ENCODE data around the gene EMID1. TPM values are rescaled to one million over a fixed set of nuclear protein-coding genes. Genes with fewer than 3 reads are reported as not detected.

Gene EMID1
- total and polyA plus RNA-seq, 2 donors = 4.7 to 9.9 TPM

DNA sequence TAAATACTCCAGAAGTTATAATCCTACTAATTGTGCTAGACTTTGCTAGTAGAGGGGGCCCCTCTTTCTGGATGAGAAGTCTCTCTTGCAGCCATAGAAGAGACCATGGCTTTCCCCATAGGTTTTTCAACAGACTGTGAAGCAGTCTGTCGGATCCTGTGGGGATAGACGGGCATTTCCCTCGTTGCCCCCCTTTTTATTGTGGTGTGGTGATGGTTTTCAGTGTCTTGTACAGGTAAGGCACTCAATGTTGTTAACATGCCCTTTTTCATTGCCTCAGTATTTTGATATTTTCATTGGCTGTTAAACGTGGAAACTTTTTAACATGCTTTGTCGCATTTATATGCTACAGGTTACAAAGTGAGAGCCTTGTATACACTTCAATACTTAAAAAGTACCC is 84.4 kb downstream of the EMID1 start:
- Histone ChIP-seq H3K36me3 (ENCODE audit: control insufficient read depth in 2 of 2, insufficient read depth in 2 of 2, low read length in 1 of 2) (peaks cover 74 to 93% of the 10 kb centered on the region in 2 donors), H3K27ac (ENCODE audit: low read depth in 1 of 2, low read length in 1 of 2) (no peak overlapping the region), H3K27me3 (ENCODE audit: control insufficient read depth in 2 of 2, insufficient read depth in 1 of 2, low read length in 1 of 2) (no peaks in the 10 kb centered on the region), H3K9me3 (ENCODE audit: control insufficient read depth in 2 of 2, insufficient read depth in 1 of 2, low read length in 1 of 2) (no peaks in the 10 kb centered on the region), H3K4me1 (ENCODE audit: control insufficient read depth in 2 of 2, insufficient read depth in 2 of 2, low read length in 2 of 2) (no peaks in the 10 kb centered on the region), H3K4me3 (ENCODE audit: low read length in 2 of 2) (no peak overlapping the region)
- 92% methylated on average over 5 of the region's 5 CpGs for WGBS
- DNase-seq (ENCODE audit: low read depth in 6 of 9, low spot score in 9 of 9) = no peak

DNA sequence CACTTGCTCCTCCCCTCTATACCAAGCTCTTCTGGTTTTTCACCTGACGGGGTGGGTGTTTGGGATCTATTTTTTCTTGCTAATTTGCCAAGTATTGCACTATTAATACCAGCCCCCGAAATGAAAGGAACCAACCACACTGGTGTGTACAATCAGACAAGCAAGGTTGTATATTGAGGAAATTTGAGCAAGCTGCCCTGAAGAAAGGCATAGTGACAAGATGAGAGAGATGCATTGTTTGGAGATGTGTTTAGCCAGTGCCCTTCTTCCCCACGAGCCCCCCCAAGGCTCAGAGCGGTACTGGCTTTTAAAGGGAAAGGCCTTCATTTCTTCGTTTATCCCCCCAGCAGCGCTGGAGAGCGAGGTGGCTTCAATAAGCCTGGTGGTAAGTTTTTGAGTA is 85.5 kb downstream of the EMID1 start:
- Histone ChIP-seq H3K4me3 (ENCODE audit: low read length in 2 of 2) (no peak overlapping the region), H3K27ac (ENCODE audit: low read depth in 1 of 2, low read length in 1 of 2) (no peak overlapping the region), H3K9me3 (ENCODE audit: control insufficient read depth in 2 of 2, insufficient read depth in 1 of 2, low read length in 1 of 2) (no peaks in the 10 kb centered on the region), H3K4me1 (ENCODE audit: control insufficient read depth in 2 of 2, insufficient read depth in 2 of 2, low read length in 2 of 2) (no peaks in the 10 kb centered on the region), H3K27me3 (ENCODE audit: control insufficient read depth in 2 of 2, insufficient read depth in 1 of 2, low read length in 1 of 2) (no peaks in the 10 kb centered on the region), H3K36me3 (ENCODE audit: control insufficient read depth in 2 of 2, insufficient read depth in 2 of 2, low read length in 1 of 2) (peaks cover 73 to 94% of the 10 kb centered on the region in 2 donors)
- no peak for DNase-seq (ENCODE audit: low read depth in 6 of 9, low spot score in 9 of 9)
- WGBS = 96% methylated on average over 7 of the region's 7 CpGs

DNA sequence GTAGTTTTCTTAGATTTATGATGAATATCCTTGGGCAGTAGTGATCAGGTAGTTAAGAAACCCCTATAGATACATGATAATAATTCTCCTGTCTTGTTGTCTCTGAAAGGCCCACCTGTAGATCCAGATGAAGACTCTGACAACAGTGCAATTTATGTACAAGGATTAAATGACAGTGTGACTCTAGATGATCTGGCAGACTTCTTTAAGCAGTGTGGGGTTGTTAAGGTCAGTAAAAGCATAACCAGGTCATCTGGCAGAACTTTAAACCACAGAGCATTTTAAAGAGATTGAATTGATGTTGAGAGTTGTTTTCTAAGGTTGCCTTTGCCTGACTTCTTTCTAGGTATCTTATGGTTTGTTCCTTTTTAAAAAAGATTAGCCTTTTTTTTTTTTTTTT is 86.7 kb downstream of the EMID1 start:
- DNase-seq (ENCODE audit: low read depth in 6 of 9, low spot score in 9 of 9) = no peak
- Histone ChIP-seq H3K9me3 (ENCODE audit: control insufficient read depth in 2 of 2, insufficient read depth in 1 of 2, low read length in 1 of 2) (no peaks in the 10 kb centered on the region), H3K36me3 (ENCODE audit: control insufficient read depth in 2 of 2, insufficient read depth in 2 of 2, low read length in 1 of 2) (peaks cover 74 to 96% of the 10 kb centered on the region in 2 donors), H3K4me1 (ENCODE audit: control insufficient read depth in 2 of 2, insufficient read depth in 2 of 2, low read length in 2 of 2) (no peaks in the 10 kb centered on the region), H3K27ac (ENCODE audit: low read depth in 1 of 2, low read length in 1 of 2) (no peak overlapping the region), H3K4me3 (ENCODE audit: low read length in 2 of 2) (no peak overlapping the region), H3K27me3 (ENCODE audit: control insufficient read depth in 2 of 2, insufficient read depth in 1 of 2, low read length in 1 of 2) (no peaks in the 10 kb centered on the region)

DNA sequence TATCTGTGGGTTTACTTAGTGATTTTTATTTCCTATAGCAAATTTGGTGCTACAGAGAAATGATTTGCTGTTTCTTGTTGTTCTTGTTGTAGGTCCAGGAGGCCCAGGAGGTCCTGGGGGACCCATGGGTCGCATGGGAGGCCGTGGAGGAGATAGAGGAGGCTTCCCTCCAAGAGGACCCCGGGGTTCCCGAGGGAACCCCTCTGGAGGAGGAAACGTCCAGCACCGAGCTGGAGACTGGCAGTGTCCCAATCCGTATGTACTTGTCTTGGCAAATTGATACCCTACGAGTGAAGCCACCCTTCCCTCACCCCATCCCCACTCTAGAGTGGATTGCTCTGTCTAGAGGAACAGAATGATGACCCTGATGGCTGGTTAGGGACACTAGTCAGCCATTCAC is 92.9 kb downstream of the EMID1 start:
- WGBS = 95% methylated on average over 8 of the region's 8 CpGs
- no peak for DNase-seq (ENCODE audit: low read depth in 6 of 9, low spot score in 9 of 9)
- Histone ChIP-seq H3K27ac (ENCODE audit: low read depth in 1 of 2, low read length in 1 of 2) (no peak overlapping the region), H3K9me3 (ENCODE audit: control insufficient read depth in 2 of 2, insufficient read depth in 1 of 2, low read length in 1 of 2) (no peaks in the 10 kb centered on the region), H3K27me3 (ENCODE audit: control insufficient read depth in 2 of 2, insufficient read depth in 1 of 2, low read length in 1 of 2) (no peaks in the 10 kb centered on the region), H3K4me3 (ENCODE audit: low read length in 2 of 2) (no peak overlapping the region), H3K36me3 (ENCODE audit: control insufficient read depth in 2 of 2, insufficient read depth in 2 of 2, low read length in 1 of 2) (peaks cover 72% of the 10 kb centered on the region in 2 donors), H3K4me1 (ENCODE audit: control insufficient read depth in 2 of 2, insufficient read depth in 2 of 2, low read length in 2 of 2) (no peaks in the 10 kb centered on the region)

DNA sequence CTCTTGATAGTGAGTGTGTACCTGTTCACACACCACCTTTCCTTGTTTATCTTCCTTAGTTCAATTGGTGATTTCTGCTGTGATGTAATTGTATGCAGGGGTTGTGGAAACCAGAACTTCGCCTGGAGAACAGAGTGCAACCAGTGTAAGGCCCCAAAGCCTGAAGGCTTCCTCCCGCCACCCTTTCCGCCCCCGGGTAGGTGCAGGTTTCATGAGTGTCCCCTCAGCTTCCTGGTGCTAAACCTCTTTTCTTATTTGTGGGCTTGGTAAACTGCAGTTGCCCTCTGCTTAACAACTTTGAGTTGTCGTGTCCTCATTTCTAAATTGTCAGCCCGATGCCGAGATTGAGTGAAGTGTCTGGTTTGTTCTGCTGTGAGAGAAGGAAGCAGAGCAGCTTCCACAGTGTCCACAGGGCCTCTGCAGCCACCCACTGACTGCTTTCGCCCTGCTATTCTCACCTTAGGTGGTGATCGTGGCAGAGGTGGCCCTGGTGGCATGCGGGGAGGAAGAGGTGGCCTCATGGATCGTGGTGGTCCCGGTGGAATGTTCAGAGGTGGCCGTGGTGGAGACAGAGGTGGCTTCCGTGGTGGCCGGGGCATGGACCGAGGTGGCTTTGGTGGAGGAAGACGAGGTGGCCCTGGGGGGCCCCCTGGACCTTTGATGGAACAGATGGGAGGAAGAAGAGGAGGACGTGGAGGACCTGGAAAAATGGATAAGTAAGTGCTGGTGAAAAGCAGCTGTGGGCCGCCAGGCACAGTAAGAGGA is 93.6 kb downstream of the EMID1 start:
- WGBS = 97% methylated on average over 19 of the region's 19 CpGs
- Histone ChIP-seq H3K9me3 (ENCODE audit: control insufficient read depth in 2 of 2, insufficient read depth in 1 of 2, low read length in 1 of 2) (no peaks in the 10 kb centered on the region), H3K36me3 (ENCODE audit: control insufficient read depth in 2 of 2, insufficient read depth in 2 of 2, low read length in 1 of 2) (peaks cover 65 to 67% of the 10 kb centered on the region in 2 donors), H3K27ac (ENCODE audit: low read depth in 1 of 2, low read length in 1 of 2) (no peak overlapping the region), H3K27me3 (ENCODE audit: control insufficient read depth in 2 of 2, insufficient read depth in 1 of 2, low read length in 1 of 2) (peaks cover 0 to 4% of the 10 kb centered on the region in 2 donors), H3K4me3 (ENCODE audit: low read length in 2 of 2) (no peak overlapping the region), H3K4me1 (ENCODE audit: control insufficient read depth in 2 of 2, insufficient read depth in 2 of 2, low read length in 2 of 2) (no peaks in the 10 kb centered on the region)
- no peak for DNase-seq (ENCODE audit: low read depth in 6 of 9, low spot score in 9 of 9)

DNA sequence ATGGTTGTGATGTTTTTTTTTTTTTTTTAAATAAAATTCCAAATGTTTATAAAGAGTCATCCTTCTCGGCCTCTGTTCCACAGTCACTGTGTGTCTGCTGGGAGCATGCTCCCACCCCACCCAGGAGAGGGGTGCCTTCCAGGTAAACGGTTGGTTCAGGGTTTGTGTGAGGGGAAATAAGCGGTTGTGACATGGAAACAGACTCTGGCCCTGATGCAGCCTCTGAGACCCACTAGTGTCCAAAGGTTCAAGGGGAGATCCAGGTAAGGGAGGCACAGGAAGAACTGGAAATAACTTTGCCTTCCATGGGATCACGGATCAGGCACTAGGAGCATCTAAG is 94.7 kb downstream of the EMID1 start:
- H3K36me3 ChIP-seq (ENCODE audit: control insufficient read depth in 2 of 2, insufficient read depth in 2 of 2, low read length in 1 of 2) = peaks cover 54 to 59% of the 10 kb centered on the region in 2 donors
- H3K9me3 ChIP-seq (ENCODE audit: control insufficient read depth in 2 of 2, insufficient read depth in 1 of 2, low read length in 1 of 2) = no peaks in the 10 kb centered on the region
- H3K27ac ChIP-seq (ENCODE audit: low read depth in 1 of 2, low read length in 1 of 2) = no peak overlapping the region
- no peak for DNase-seq (ENCODE audit: low read depth in 6 of 9, low spot score in 9 of 9)
- peaks cover 0 to 14% of the 10 kb centered on the region in 2 donors for H3K27me3 ChIP-seq (ENCODE audit: control insufficient read depth in 2 of 2, insufficient read depth in 1 of 2, low read length in 1 of 2)
- no peak overlapping the region for H3K4me3 ChIP-seq (ENCODE audit: low read length in 2 of 2)
- H3K4me1 ChIP-seq (ENCODE audit: control insufficient read depth in 2 of 2, insufficient read depth in 2 of 2, low read length in 2 of 2) = no peaks in the 10 kb centered on the region
- WGBS = 93% methylated on average over 4 of the region's 4 CpGs

DNA sequence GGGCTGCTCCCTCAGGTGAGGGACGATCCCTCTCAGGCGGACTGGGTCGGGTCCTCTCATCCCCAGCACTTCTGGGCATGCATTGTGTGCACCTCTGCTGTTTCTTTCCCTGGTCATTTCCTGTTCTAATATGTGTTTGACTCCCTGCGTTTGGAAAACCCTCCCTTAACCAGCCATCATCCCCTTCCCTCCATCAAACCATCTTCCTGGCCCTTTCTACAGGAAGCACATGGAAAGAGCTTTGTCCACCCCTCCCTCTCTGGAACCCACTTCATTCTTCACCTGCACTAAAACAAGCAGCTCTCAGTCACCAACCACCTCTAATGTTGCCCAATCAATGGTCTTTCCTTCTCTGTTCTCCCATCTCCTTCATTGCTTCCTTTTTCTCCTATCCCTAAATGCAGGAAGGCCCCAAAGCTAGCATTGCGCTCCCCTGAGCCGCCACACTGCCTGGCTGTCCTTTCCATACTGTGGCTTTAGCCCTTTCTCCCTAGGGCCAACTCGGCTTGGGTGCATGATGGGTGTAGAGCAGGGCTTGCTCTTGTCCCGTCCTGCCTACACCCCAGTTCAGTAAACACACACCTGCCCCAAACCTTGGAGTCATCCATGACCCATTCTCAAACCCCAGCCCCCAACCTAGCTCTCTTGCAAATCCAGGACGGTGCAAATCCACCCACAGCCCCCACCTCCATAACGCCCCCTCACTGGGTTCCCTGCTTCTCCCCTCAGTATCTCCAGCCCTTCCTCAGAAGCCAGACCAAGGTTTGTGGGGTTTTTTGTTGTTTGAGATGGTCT is 95.3 kb downstream of the EMID1 start:
- no peak overlapping the region for H3K27ac ChIP-seq (ENCODE audit: low read depth in 1 of 2, low read length in 1 of 2)

DNA sequence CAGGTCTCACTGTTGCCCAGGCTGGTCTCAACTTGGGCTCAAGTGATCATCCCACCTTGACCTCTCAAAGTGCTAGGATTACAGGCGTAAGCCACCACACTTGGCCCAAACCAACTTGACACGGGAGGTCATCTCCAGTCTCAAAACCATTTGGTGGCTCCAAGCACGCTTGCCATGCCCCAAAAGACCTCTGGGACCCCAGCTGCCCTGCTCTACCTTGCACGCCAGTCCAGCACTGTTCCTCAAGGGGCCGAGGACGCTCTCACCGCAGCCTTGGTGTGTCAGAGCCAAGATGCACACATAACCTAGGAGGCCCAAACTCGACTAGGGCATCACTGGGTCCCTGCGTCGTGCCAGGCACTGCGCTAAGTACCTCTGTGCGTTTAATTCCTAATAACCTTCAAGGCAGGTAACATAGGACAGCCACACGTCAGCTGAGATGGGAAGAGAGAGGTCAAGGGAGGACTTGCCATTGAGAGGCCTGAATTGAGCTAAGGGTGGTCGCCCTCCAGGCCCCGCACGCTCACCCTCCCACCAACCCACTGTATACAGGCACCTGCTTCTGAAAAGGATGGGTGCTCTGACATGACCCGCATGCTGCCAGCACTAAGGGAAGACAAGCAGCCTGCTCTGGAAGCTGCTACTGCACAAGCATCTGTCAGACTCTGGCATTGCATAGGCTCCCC is 96.2 kb downstream of the EMID1 start:
- H3K9me3 ChIP-seq (ENCODE audit: control insufficient read depth in 2 of 2, insufficient read depth in 1 of 2, low read length in 1 of 2) = peaks cover 0 to 6% of the 10 kb centered on the region in 2 donors
- no peak overlapping the region for H3K4me3 ChIP-seq (ENCODE audit: low read length in 2 of 2)
- H3K4me1 ChIP-seq (ENCODE audit: control insufficient read depth in 2 of 2, insufficient read depth in 2 of 2, low read length in 2 of 2) = peaks cover 0 to 9% of the 10 kb centered on the region in 2 donors
- H3K36me3 ChIP-seq (ENCODE audit: control insufficient read depth in 2 of 2, insufficient read depth in 2 of 2, low read length in 1 of 2) = peaks cover 40 to 46% of the 10 kb centered on the region in 2 donors
- 98% methylated on average over 17 of the region's 17 CpGs for WGBS
- peaks cover 7 to 28% of the 10 kb centered on the region in 2 donors for H3K27me3 ChIP-seq (ENCODE audit: control insufficient read depth in 2 of 2, insufficient read depth in 1 of 2, low read length in 1 of 2)
- no peak overlapping the region for H3K27ac ChIP-seq (ENCODE audit: low read depth in 1 of 2, low read length in 1 of 2)
- DNase-seq (ENCODE audit: low read depth in 6 of 9, low spot score in 9 of 9) = no peak

More for the DNA sequence above, 95.3 kb downstream of the EMID1 start:
- WGBS = 95% methylated on average over 10 of the region's 10 CpGs
- no peak for DNase-seq (ENCODE audit: low read depth in 6 of 9, low spot score in 9 of 9)
- peaks cover 0 to 20% of the 10 kb centered on the region in 2 donors for H3K27me3 ChIP-seq (ENCODE audit: control insufficient read depth in 2 of 2, insufficient read depth in 1 of 2, low read length in 1 of 2)
- H3K9me3 ChIP-seq (ENCODE audit: control insufficient read depth in 2 of 2, insufficient read depth in 1 of 2, low read length in 1 of 2) = no peaks in the 10 kb centered on the region
- peaks cover 0 to 2% of the 10 kb centered on the region in 2 donors for H3K4me1 ChIP-seq (ENCODE audit: control insufficient read depth in 2 of 2, insufficient read depth in 2 of 2, low read length in 2 of 2)
- H3K4me3 ChIP-seq (ENCODE audit: low read length in 2 of 2) = no peak overlapping the region
- peaks cover 48 to 54% of the 10 kb centered on the region in 2 donors for H3K36me3 ChIP-seq (ENCODE audit: control insufficient read depth in 2 of 2, insufficient read depth in 2 of 2, low read length in 1 of 2)

DNA sequence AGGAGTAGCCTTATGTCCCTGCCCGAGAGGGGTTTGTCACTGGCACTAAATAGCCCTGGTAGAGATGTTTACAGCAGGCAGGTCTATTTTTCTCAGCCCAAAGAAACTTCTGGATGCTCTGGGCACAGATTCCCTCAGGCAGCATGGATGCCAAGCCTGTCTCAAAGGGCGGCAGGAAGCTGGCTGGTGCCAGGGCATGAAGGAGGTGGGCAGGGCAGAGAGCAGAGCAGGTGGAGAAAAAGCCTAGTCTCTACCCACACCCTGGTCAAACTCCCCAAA is 96.6 kb downstream of the EMID1 start:
- peaks cover 35 to 41% of the 10 kb centered on the region in 2 donors for H3K36me3 ChIP-seq (ENCODE audit: control insufficient read depth in 2 of 2, insufficient read depth in 2 of 2, low read length in 1 of 2)
- DNase-seq (ENCODE audit: low read depth in 6 of 9, low spot score in 9 of 9) = no peak
- H3K4me3 ChIP-seq (ENCODE audit: low read length in 2 of 2) = no peak overlapping the region
- peaks cover 0 to 9% of the 10 kb centered on the region in 2 donors for H3K4me1 ChIP-seq (ENCODE audit: control insufficient read depth in 2 of 2, insufficient read depth in 2 of 2, low read length in 2 of 2)
- H3K9me3 ChIP-seq (ENCODE audit: control insufficient read depth in 2 of 2, insufficient read depth in 1 of 2, low read length in 1 of 2) = peaks cover 0 to 6% of the 10 kb centered on the region in 2 donors
- 94% methylated on average over 2 of the region's 2 CpGs for WGBS
- peaks cover 12 to 33% of the 10 kb centered on the region in 2 donors for H3K27me3 ChIP-seq (ENCODE audit: control insufficient read depth in 2 of 2, insufficient read depth in 1 of 2, low read length in 1 of 2)
- no peak overlapping the region for H3K27ac ChIP-seq (ENCODE audit: low read depth in 1 of 2, low read length in 1 of 2)

Measured in thymus (tissue), 11 donors.